NK-92 (cell line): ENCODE data around the gene TSHZ1.

Experiments used
- DNase-seq: peaks from one replicate; lab custom pipeline; 2025; ENCODE audit not compliant: unreplicated experiment; lab: John Stamatoyannopoulos, UW

Gene TSHZ1

GRCh38 chr18:75336767-75337166 is 126.2 kb downstream of the TSHZ1 start:
- DNase-seq = no peak

GRCh38 chr18:75337348-75337747 is 126.8 kb downstream of the TSHZ1 start:
- DNase-seq = no peak

GRCh38 chr18:75338631-75339030 is 128.0 kb downstream of the TSHZ1 start:
- DNase-seq = no peak
